Kidney epithelial cell (primary cell): ENCODE measurements around the gene VDAC2. TPM values are rescaled to one million over a fixed set of nuclear protein-coding genes. Genes with fewer than 3 reads are reported as not detected.

Experiments used
- DNase-seq: peaks from one replicate; pipeline ENCODE4 v3.0.0-alpha.2; 2010; ENCODE audit warnings: low read depth
- H3K27me3 ChIP-seq: 2 replicates; pipeline ENCODE4 v1.6.0; 2011; ENCODE audit warnings: low read length; ENCODE audit not compliant: control insufficient read depth, insufficient read depth
- H3K36me3 ChIP-seq: 2 replicates; pipeline ENCODE4 v1.5.1; 2011; ENCODE audit warnings: low read length; ENCODE audit not compliant: control insufficient read depth, insufficient read depth
- H3K4me3 ChIP-seq: 2 replicates; pipeline ENCODE4 v1.5.1; 2011; ENCODE audit warnings: low read depth, mild to moderate bottlenecking, control low read depth, low read length
- CTCF ChIP-seq: IDR thresholded peaks from 2 replicates; pipeline ENCODE4 v1.5.1; 2011; ENCODE audit warnings: mild to moderate bottlenecking, moderate library complexity, low read length, control low read depth, inconsistent platforms; ENCODE audit not compliant: insufficient read depth, poor library complexity, severe bottlenecking
- total RNA-seq: library from RNA; depleted of rRNA; stranded (reverse); fragments of >200 nt; gene quantifications from 2 replicates; pipeline ENCODE4 v1.2.3, GENCODE V29; 2015

The VDAC2 gene
- total RNA-seq, 1 donor from 2014 or later = 251 TPM

GRCh38 chr10:75263806-75264205 is 53.2 kb downstream of the VDAC2 start:
- TF ChIP-seq CTCF = no peak
- H3K36me3 ChIP-seq = no peaks in the 10 kb centered on the region

GRCh38 chr10:75265856-75266255 is 55.3 kb downstream of the VDAC2 start:
- Histone ChIP-seq H3K27me3 (peaks cover 2% of the 10 kb centered on the region), H3K4me3 (no peak overlapping the region), H3K36me3 (no peaks in the 10 kb centered on the region)
- no peak for DNase-seq
- TF ChIP-seq CTCF = no peak

More at GRCh38 chr10:75263806-75264205, 53.2 kb downstream of the VDAC2 start:
- Histone ChIP-seq H3K27me3 (peaks cover 2% of the 10 kb centered on the region), H3K4me3 (no peak overlapping the region)
- no peak for DNase-seq

GRCh38 chr10:75266945-75267344 is 56.3 kb downstream of the VDAC2 start:
- no peak for TF ChIP-seq CTCF
- Histone ChIP-seq H3K27me3 (peaks cover 2% of the 10 kb centered on the region), H3K4me3 (no peak overlapping the region), H3K36me3 (no peaks in the 10 kb centered on the region)
- no peak for DNase-seq

GRCh38 chr10:75269605-75270004 is 59.0 kb downstream of the VDAC2 start:
- Histone ChIP-seq H3K36me3 (no peaks in the 10 kb centered on the region), H3K4me3 (no peak overlapping the region), H3K27me3 (no peaks in the 10 kb centered on the region)
- TF ChIP-seq CTCF = no peak
- DNase-seq = no peak

- H3K27me3 ChIP-seq = peaks cover 2% of the 10 kb centered on the region
- no peak for TF ChIP-seq CTCF
- no peak for DNase-seq
- no peak overlapping the region for H3K4me3 ChIP-seq
- H3K36me3 ChIP-seq = no peaks in the 10 kb centered on the region
These were observed 61.5 kb downstream of the VDAC2 start for GRCh38 chr10:75272094-75272493.

- no peak overlapping the region for H3K4me3 ChIP-seq
- no peaks in the 10 kb centered on the region for H3K36me3 ChIP-seq
- DNase-seq = no peak
- peaks cover 2% of the 10 kb centered on the region for H3K27me3 ChIP-seq
- TF ChIP-seq CTCF = no peak
These were observed 62.3 kb downstream of the VDAC2 start for GRCh38 chr10:75272896-75273295.
